ENCODE data around the gene LRRC72. TPM values are rescaled to one million over a fixed set of nuclear protein-coding genes. Genes with fewer than 3 reads are reported as not detected.

LRRC72 gene
- total RNA-seq, 1 experiment from 2014 or later: not detected

DNA sequence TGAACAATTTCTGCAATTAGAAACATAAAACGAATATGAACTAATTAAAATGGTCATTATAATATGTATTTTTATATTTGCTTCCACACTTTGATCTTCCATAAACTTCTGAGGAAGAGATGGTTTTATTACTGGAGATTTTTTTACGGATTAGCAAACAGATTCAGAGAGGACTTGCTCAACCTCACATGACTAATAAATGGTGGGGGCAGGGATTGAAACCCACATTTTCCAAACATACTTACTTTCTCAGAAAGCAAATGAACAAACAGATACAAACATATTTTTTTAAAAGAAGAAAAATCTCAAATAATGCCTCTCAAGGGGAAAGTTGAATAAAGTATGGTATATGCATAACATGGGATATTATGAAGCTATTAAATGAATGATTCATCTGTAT is 100.6 kb downstream of the LRRC72 start:
- POLR2A ChIA-PET: no interaction called here
- ATAC-seq: no peak

GRCh38 chr7:16630654-16631053 is 104.0 kb downstream of the LRRC72 start:
- intact Hi-C loops (cut with micrococcal nuclease; ENCODE audit: unreplicated experiment): no loop called here
- Histone ChIP-seq H3K4me3 (ENCODE audit: low read depth in 2 of 2, low read length in 2 of 2) (no peak overlapping the region), H3K27ac (ENCODE audit: low read length) (no peak overlapping the region), H3K27me3 (ENCODE audit: control insufficient read depth, insufficient read depth, low read length) (no peaks in the 10 kb centered on the region), H3K4me1 (ENCODE audit: control insufficient read depth, insufficient read depth, low read length) (no peaks in the 10 kb centered on the region), H3K36me3 (ENCODE audit: control insufficient read depth, insufficient read depth, low read length) (0 out of 2 replicates have a peak, but pooled peaks cover 2% of the 10 kb centered on the region), H3K9me3 (ENCODE audit: control insufficient read depth, insufficient read depth, low read depth, low read length) (no peaks in the 10 kb centered on the region)
- CTCF ChIA-PET: no interaction called here
- in situ Hi-C loops (cut with HindIII; ENCODE audit: low pct_unique_long_range_greater_than_20kb, low sequenced_read_pairs): no loop called here
- BruUV-seq (replicated peaks): no TSS peak
- POLR2A ChIA-PET: no interaction called here
- TF ChIP-seq, protein P1, sequence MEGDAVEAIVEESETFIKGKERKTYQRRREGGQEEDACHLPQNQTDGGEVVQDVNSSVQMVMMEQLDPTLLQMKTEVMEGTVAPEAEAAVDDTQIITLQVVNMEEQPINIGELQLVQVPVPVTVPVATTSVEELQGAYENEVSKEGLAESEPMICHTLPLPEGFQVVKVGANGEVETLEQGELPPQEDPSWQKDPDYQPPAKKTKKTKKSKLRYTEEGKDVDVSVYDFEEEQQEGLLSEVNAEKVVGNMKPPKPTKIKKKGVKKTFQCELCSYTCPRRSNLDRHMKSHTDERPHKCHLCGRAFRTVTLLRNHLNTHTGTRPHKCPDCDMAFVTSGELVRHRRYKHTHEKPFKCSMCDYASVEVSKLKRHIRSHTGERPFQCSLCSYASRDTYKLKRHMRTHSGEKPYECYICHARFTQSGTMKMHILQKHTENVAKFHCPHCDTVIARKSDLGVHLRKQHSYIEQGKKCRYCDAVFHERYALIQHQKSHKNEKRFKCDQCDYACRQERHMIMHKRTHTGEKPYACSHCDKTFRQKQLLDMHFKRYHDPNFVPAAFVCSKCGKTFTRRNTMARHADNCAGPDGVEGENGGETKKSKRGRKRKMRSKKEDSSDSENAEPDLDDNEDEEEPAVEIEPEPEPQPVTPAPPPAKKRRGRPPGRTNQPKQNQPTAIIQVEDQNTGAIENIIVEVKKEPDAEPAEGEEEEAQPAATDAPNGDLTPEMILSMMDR (IDR thresholded peaks at IDR 0.05): no peak
- TF ChIP-seq TCF7L2 (IDR thresholded peaks at IDR 0.05; ENCODE audit: low read depth, low read length) (no peak), SIN3A (IDR thresholded peaks at IDR 0.05; ENCODE audit: borderline replicate concordance, insufficient read depth, low read depth, low read length) (no peak), REST (IDR thresholded peaks at IDR 0.05; ENCODE audit: insufficient read depth in 1 of 2, low read depth in 2 of 2, low read length in 1 of 2) (no peak), POLR2AphosphoS5 (IDR thresholded peaks at IDR 0.05; ENCODE audit: low read depth, low read length) (no peak)
- DNase-seq (ENCODE audit: low read depth, low spot score) (no peak), ATAC-seq (no peak)

More for the DNA sequence above, 100.6 kb downstream of the LRRC72 start:
- no peaks in the 10 kb centered on the region for H3K27me3 ChIP-seq (ENCODE audit: control insufficient read depth, insufficient read depth, low read length)
- H3K9me3 ChIP-seq (ENCODE audit: control insufficient read depth, insufficient read depth, low read depth, low read length): no peaks in the 10 kb centered on the region
- CTCF ChIA-PET: no interaction called here
- no peak overlapping the region for H3K4me3 ChIP-seq (ENCODE audit: low read depth in 2 of 2, low read length in 2 of 2)
- BruUV-seq (replicated peaks): no TSS peak
- H3K4me1 ChIP-seq (ENCODE audit: control insufficient read depth, insufficient read depth, low read length): no peaks in the 10 kb centered on the region
- no peak for TF ChIP-seq SIN3A (IDR thresholded peaks at IDR 0.05; ENCODE audit: borderline replicate concordance, insufficient read depth, low read depth, low read length)
- TF ChIP-seq REST (IDR thresholded peaks at IDR 0.05; ENCODE audit: insufficient read depth in 1 of 2, low read depth in 2 of 2, low read length in 1 of 2): no peak
- no peak for TF ChIP-seq TCF7L2 (IDR thresholded peaks at IDR 0.05; ENCODE audit: low read depth, low read length)
- TF ChIP-seq POLR2AphosphoS5 (IDR thresholded peaks at IDR 0.05; ENCODE audit: low read depth, low read length): no peak
- TF ChIP-seq, protein P1 (IDR thresholded peaks at IDR 0.05): no peak
- in situ Hi-C loops (cut with HindIII; ENCODE audit: low pct_unique_long_range_greater_than_20kb, low sequenced_read_pairs): no loop called here
- intact Hi-C loops (cut with micrococcal nuclease; ENCODE audit: unreplicated experiment): no loop called here
- H3K36me3 ChIP-seq (ENCODE audit: control insufficient read depth, insufficient read depth, low read length): 0 out of 2 replicates have a peak, but pooled peaks cover 2% of the 10 kb centered on the region
- H3K27ac ChIP-seq (ENCODE audit: low read length): no peak overlapping the region
- DNase-seq (ENCODE audit: low read depth, low spot score): no peak

Other genes with a start within 250 kb of the LRRC72 start
- 2.4 TPM for gene CRPPA, start 105.3 kb upstream of the LRRC72 start, total RNA-seq (2021; ENCODE audit: unreplicated experiment)
- not detected for gene SOSTDC1, start 61.1 kb upstream of the LRRC72 start, total RNA-seq (2021; ENCODE audit: unreplicated experiment)
- 18.6 TPM for gene ANKMY2, start 118.9 kb downstream of the LRRC72 start, total RNA-seq (2021; ENCODE audit: unreplicated experiment)
- gene BZW2, start 119.4 kb downstream of the LRRC72 start, total RNA-seq (2021; ENCODE audit: unreplicated experiment): 80.9 TPM
- 80.8 TPM for gene TSPAN13, start 226.9 kb downstream of the LRRC72 start, total RNA-seq (2021; ENCODE audit: unreplicated experiment)